NCI-H524 treated with DMSO at 0.1 percent for 48 hours (cell line): ENCODE results near the gene EFEMP1.

ENCODE experiments used
- DNase-seq: peaks from one replicate; lab custom pipeline; 2025; lab: John Stamatoyannopoulos, UW

EFEMP1 gene

DNA sequence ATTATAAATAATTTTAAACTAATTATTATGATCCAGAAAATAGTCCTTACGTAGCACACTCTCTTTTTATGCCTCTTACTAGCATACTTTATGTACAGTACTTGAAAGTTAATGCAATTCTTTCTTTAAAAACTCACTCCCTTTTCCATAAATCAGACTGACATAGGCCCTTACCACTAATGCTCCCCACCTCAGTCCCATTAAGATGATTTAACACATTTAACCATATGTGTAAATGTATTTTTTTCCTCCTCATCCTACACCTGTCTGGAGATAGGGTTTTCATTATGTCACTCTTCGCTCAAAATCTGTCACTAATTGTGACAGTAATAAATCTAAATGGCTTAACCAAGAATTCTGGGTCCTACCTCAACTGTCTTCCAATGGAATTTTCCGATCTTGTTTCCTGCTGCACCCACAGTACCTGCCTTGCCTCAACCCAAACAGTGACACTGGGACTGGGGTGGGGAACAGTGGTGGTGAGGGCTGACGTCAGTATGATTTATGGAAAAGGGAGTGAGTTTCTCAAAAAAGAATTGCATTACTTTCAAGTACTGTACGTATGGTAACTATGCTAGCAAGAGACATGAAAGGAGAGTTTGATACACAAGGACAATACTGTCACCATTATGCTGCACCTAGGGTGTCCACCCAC lies 25.1 kb downstream of the EFEMP1 start:
- DNase-seq, result no peak

DNA sequence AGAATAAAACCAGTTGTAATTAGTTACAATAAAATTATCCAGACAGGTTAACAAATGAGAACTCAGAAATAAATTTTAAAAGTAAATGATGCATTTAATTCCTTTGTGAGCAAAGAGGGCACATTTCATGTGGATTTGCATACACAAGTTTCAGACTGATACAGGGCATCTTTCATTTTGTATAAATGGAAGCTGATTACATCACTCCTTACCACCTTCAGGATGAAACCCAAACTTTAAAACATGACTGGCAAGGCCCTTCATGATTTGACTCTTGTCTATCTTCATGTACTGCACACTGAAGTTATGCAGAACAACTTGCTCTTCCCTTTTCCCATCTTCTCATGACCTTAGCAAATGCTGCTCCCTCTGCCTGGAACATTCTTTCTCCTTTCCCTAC lies 26.9 kb downstream of the EFEMP1 start:
- no peak for DNase-seq

DNA sequence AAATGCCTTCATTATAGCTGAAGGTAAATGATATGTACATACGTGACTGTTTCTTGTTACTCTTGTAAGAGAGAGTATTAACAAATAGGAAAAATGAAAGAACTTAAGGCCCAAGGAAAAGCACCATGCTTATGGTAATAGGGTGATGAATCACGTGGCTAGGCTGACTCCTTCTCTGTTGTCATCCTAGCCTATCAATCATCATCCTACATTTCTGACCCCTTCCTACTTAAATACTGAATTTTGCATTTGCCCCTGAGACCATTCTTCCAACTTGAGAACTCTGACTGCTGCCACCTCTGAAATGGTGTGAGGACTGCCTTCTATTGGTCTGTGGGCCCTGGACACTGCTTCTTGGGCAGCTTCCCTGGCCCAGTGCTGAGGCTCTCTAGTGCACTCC lies 28.9 kb downstream of the EFEMP1 start:
- no peak for DNase-seq

DNA sequence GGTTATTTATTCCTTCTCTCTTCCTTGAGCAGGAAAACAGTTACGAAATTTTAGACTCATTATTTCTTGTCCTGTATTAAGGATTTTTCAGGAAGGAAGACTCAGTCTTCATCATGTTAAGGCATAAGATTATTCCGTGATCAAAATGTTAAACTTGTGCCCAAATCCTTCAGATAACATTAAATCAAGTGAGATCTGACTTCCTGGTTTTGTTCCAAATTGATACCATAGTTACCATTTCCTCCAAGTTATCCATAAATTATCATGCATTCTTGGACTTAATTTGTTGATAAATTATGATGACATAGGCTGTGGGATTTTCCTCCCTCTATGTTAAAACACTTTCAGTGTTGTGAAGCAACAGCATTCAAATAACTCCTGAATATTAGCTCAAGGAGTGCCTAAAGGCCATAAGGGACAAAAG lies 31.9 kb downstream of the EFEMP1 start:
- DNase-seq, result no peak

DNA sequence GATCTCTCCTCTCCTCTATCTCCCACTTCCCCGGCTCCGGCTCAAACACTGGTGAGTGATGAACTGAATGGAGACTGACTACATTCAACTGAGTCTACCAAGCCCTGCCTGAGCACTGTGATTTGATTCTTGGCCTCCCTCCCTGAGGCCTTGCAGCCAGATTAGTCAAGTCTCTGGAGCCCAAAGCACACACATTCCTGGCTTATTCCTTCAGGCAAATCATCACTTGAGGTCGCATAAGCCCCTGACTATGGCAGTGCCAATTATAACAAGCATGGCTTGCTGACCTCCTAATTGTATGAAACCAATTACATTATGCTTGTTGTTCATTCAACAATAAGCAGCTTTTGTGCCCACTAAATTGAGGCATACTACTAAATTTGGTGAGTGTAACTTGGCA lies 34.6 kb downstream of the EFEMP1 start:
- no peak for DNase-seq

DNA sequence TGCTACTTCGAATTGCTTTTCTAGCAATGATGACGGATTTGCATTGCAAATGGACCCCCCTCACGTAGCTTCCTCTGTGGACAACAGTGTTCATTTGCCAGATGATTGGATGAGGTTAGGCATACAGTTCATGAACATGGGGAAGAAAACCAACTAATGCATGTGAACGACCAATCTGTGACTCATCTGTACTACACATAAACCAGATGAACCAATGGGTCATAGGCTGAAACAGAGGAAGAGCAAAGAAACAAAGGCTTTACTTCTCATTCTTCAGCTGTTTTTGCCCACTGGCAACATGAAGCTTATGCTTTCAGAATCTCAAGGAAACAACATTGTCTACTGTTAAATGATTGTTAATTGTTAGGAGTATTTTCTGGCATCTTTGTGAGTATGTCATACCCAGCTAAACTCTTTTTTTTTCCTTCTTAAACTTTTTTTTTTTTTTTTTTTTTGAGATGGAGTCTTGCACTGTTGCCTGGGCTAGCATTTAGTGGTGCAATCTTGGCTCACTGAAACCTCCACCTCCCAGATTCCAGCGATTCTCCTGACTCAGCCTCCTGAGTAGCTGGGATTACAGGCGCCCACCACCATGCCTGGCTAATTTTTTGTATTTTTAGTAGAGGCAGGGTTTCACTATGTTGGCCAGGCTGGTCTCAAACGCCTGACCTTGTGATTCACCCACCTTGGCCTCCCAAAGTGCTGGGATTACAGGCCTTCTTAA lies 35.5 kb downstream of the EFEMP1 start:
- no peak for DNase-seq

DNA sequence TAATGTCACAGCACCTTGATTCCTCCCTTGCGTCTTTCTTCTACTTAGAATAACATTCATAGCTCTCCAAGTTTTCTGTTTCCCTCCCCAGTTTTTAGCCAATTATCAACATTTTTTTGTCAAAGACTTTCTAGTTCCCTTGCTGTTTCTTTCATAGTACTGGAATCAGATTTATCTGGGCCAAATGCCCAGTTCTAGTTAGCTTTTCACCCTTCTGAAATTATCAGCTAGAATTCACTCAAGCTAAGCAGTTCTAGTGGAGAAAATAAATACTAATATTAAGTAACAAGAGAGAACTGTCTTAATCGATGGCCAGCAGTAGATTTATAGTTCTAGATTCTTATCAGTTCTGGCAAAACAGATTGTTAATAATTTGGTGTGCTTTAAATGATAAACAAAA lies 36.2 kb downstream of the EFEMP1 start:
- DNase-seq, result no peak

DNA sequence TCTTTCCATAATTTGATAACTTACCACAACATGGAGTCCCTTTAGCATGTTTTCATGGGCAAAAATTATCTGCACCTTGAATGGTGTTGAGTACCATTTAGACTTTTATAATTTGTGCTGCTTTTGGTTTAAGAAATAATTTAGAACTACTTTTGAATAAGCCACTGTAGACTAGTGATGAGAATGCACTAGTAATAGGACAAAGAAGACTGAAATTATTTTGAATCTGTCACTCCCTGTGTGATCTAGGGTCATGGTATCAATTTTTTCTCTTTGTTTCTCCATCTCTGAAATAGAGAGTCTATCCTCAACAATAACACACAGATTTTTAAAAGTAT lies 37.7 kb downstream of the EFEMP1 start:
- DNase-seq, result no peak

DNA sequence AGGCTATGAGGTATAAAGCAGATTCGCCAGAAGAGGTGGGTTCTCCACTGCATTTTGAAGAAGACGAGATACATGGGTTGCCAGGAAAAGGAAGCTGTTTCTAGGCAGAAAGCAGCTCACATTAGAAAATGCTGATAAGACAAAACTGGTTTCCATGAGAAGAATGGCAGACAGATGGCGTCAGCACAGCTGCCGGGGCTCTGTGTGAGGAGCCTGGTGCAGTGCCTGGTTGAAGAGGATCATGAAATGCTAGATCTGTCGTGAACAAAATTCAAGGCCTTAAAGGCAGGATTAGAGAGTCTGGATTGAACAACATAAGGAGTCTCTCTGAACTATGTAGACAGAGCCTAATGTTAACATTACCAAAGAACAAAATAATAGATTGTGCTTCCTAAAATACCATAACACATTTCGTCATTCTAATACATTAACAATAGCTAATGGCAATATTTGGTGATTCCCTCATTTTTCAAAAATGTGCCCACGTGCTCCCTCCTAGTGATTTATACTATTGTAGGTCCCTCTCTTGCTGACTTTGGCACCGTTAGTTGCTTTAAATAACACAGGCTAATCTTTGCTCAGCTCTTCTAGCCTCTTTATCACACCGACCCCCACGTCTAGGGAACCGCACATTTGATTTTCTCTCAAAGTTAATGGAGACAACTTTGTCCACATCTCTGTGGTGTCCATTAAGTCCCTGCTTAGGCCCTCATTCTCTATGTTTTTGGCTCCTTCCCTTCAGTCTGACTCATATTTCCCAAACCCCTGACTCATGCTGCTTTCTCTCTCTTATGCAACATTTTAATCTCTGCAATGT lies 38.2 kb downstream of the EFEMP1 start:
- DNase-seq, result no peak

DNA sequence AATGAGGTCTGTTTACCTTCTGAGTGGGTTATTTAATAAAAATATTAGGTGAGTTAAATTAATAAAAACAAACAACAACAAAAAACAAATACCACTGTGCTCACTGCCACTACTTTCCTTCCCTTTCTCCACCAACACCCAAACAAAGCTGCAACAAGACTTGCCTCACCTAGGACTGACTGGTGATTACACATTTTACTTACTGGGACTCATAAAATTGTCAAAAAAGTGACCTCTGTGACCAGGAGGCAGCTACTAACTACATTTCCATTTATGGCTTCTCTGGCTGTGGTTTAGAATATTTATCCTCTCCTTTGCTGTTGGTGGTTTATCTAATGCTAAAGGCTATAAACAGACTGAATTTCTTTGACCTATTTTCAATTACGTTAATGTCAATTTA lies 39.8 kb downstream of the EFEMP1 start:
- no peak for DNase-seq

DNA sequence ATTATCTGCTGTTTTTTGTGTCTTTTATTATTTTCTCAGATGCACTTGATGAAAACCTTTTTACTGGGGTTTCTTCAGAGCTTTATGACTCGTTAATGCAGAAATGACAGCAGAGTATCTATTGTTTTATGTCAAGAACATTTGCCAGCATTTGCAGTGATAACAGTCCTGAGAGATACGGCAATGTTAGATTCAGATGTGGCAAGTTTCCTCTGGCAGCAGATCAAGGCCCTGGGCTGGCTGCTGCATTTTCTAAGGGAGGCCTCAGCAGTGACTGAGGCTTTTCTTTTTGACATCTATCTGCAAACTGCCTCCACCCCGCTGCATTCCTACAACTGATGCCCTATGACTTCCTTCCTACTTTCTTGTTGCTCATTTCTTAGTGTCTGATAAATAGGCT lies 40.2 kb downstream of the EFEMP1 start:
- DNase-seq, result no peak

DNA sequence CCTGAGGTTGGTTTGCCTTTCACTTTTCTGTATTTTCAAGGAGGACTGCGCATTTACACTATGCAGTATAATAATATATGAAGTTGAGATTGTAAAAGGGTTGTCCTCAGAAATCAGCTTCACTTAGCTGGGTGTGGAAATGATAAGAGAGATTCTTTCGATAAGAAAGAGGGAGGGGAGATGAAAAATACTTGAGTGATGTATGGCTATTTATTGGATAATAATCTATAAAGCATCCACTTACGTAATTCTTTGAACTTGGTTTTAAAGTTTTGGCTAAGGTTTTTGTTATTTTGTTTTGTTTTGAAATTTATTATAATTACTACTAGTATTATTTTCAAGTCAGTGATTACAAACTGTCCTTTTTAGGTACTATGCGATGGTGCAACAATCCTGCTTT lies 40.6 kb downstream of the EFEMP1 start:
- no peak for DNase-seq

DNA sequence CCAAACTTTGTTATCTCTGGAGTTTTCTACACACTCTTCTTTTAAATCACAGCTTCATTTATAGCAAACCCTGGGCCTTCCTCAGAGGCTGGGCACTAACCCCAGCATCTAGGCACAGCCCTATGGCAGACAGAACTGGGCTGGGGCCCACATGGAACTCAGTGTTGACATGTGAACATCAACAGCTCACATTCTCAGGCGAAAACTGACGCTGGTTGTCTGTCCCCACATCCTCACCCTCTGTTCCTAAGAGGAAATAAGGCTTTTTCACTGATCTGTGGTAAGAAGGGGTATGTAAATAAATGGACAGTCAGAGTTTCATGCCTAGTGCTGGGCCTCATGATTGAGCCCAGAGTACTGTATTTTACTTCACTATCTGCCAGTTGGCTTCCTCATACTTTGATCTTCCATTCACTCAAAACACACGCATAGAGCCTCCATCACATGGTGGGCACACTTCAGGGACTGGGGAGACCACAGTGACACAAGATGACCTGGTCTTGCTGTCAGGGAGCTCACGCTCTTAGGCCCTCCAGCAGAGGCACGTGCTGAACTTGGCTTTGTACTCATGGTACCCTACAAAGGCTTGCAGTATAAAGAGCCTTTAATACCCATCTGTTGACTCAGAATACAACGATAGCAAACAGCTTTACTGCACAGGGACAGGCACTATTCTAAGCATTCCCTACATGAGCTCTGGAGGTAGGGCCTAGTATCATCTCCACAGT lies 43.0 kb downstream of the EFEMP1 start:
- DNase-seq, result no peak

DNA sequence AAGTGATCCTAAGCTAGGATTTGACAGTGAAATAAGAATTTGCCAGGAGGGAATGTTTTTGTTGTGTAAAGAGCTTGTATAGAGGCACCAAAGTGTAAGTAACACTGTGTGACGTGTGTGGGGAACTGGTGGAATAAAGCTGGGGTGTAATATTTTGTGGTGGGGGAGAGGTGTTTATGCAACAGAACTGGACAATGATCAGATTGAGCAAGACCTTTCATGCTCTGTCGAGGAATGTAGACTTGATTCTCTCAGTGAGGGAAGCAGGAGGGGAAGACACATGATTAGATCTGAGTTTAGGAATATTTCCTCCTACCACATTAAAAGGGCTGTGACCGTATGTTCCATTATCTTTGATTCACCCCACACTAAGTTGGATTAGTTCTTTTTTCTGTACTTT lies 43.6 kb downstream of the EFEMP1 start:
- DNase-seq, result no peak

DNA sequence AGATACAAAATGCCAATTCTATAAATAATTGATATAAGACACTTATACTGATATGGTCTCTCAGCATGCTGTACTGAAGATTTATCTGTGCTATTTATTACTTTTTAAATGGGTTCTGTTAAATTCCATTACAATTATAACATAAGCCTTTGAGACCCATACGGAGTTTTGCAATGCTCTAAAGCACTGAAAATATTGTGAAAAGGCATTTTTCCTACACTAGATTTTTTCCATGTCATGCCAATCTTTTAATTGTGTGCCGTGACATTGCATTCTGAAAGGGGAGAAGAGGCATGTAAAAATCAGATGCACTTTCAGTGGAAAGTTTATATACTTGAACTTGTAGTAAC lies 46.5 kb downstream of the EFEMP1 start:
- DNase-seq, result no peak

DNA sequence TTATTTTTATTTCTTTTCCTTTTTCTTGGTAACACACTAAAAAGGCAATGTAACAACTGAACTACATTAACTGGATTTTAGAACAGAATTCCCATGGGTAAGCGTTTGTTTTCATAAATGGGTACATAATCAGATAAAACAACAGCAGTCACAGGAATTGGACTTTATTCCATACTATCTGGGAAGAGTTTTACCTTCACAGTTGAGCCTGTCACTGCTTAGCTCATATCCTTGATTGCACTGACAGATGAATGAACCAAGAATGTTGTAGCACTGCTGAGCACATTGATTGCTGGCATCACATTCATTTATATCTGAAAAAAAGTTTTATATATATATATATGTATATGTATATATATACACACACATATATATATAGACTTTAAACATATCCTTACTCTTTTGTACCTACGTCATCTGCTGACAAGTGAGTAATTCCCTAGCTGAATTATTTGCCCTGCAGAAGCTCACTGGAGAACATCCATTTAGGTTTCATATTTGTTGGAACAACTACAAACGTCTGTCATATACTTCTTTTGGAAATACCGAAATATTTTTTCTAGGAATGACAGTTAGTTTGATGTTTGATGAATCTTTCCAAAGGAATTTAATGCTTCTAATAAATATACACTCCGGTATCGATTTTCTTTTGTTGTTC lies 47.0 kb downstream of the EFEMP1 start:
- no peak for DNase-seq

DNA sequence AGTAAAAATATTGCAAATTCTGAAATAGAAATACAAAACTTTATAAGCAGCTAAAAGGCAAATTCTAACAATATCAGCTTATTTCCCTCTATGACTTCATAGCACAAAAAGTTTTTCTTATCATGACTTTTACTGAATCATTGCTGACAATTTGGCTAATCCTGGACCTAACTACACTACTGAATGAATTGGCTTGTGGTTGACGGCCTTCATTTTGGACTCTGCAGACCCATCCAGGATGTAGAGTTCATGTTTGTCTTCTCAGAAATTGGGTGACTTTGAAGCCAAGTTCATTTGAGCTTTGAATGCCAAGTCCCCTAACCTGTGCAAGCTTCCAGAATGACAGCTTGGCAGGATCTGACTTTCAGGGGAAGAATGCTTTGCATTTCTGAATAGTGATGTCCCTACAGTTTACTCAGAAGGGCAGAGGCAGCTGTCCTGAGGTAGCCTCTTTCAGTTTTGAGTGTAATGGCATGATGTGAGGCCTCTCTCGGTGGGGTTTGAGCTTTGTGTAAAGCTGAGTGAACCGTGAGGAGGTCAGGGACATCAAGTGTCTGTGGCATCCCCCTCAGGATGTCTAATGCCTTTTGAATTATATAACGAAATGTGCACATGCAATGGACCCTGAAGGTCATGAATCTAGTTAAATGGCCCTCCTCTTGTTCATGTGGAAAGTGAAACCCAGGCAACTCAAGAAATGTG lies 48.0 kb downstream of the EFEMP1 start:
- no peak for DNase-seq

DNA sequence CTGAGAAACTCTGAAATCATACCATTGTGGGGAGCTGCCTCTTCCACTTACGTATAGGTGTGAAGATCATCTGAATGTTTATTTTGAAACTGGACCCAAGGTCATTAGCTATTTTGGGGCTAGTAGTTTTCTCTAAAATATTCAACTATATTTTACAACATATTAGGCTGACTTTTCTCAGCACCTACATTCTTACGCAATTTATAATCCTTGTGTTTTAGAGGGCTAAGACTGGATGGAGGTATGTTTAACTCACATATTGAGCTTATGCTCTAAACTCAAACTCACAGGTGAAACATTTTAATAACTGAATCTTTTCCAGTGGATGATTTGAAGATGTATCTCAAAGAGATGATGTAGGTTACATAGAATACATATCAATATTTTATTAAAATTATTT lies 49.2 kb downstream of the EFEMP1 start:
- no peak for DNase-seq

DNA sequence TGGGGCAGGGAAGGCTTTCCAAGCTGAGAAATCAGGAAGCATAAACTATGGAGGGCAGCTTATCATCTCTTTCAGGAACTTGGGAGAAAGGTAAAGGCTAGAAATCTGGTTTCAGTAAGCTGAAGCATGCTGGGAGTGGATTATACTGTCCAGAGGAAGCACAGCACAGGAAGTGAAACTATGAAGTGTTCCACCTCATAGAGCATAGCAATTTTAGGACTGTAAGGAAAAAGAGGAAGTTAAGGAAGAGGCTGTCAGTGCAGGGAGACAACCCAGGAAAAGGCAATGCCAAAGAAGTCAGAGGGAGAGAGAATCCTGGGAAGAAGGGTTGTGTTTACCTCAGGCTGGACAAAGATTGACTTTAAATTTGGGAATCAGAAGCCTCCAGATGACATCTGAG lies 51.9 kb downstream of the EFEMP1 start:
- no peak for DNase-seq

DNA sequence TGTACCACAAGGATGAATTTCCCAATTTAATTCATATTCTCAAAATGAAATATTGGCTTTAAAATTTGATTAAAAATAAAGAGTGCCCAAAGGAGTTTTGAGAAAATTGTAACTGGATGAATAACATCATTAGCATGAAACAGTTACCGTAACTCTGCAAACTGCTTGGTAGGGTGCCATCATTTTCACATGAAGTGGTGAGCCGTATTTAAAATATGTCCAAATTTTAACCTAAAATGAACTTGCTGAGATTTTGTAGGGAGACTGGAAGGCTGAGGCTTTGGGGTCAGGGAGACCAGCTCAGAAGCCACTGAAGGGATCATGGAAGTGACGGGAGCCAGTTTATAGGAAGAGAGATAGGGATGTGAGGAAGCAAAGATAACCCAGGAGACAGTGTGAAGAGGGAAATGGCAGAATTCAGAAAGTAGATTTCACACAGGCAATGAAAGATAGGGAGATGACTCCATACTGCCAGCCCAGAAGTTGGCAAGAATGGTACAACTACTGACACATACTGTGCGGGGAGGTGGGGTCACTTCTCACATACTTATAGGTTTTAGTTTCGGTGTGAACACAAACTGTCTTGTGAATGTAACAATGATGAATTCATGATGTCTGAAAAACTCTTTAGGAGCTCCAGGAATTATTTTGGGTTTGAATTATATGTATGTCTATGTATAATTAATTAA lies 53.8 kb downstream of the EFEMP1 start:
- DNase-seq, result no peak
